Choroid plexus epithelial cell (primary cell): ENCODE results near the gene ATF7.
"Not testable (repeated sequence)": the region's sequence is repeated elsewhere in the genome, so short reads cannot be mapped to it uniquely, and the experiment has no call there.

ENCODE experiments used
- DNase-seq: peaks from one replicate; pipeline ENCODE4 v3.0.0-alpha.2; 2010; ENCODE audit warnings: low read depth
- H3K4me3 ChIP-seq: 2 replicates; pipeline ENCODE4 v1.5.1; 2011; ENCODE audit warnings: low read depth, mild to moderate bottlenecking, control low read depth, low read length, moderate library complexity
- TF ChIP-seq, protein P1 (sequence below): conservative IDR thresholded peaks from 2 replicates; pipeline ENCODE4 v1.5.1; 2011; ENCODE audit warnings: low read depth, mild to moderate bottlenecking, control low read depth, inconsistent platforms, low read length, moderate library complexity

The ATF7 gene

DNA sequence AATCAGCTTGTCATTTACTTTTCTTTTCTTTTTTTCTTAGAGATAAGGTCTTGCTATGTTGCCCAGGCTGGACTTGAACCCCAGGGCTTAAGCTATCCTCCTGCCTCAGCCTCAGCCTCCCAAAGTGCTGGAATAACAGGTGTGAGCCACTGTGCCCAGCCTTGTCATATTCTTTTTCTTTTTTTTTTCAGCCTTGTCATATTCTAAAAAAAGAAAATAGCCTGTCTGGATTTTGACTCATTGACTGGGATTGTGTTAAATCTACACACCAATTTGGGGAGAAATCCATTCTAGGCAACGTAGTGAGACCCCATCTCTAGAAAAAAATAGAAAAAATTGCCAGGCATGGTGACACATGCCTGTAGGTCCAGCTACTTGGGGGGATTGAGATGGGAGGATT lies 25.6 kb upstream of the ATF7 start:
- TF ChIP-seq, protein P1, sequence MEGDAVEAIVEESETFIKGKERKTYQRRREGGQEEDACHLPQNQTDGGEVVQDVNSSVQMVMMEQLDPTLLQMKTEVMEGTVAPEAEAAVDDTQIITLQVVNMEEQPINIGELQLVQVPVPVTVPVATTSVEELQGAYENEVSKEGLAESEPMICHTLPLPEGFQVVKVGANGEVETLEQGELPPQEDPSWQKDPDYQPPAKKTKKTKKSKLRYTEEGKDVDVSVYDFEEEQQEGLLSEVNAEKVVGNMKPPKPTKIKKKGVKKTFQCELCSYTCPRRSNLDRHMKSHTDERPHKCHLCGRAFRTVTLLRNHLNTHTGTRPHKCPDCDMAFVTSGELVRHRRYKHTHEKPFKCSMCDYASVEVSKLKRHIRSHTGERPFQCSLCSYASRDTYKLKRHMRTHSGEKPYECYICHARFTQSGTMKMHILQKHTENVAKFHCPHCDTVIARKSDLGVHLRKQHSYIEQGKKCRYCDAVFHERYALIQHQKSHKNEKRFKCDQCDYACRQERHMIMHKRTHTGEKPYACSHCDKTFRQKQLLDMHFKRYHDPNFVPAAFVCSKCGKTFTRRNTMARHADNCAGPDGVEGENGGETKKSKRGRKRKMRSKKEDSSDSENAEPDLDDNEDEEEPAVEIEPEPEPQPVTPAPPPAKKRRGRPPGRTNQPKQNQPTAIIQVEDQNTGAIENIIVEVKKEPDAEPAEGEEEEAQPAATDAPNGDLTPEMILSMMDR = no peak
- no peak overlapping the region for H3K4me3 ChIP-seq
- DNase-seq = no peak

DNA sequence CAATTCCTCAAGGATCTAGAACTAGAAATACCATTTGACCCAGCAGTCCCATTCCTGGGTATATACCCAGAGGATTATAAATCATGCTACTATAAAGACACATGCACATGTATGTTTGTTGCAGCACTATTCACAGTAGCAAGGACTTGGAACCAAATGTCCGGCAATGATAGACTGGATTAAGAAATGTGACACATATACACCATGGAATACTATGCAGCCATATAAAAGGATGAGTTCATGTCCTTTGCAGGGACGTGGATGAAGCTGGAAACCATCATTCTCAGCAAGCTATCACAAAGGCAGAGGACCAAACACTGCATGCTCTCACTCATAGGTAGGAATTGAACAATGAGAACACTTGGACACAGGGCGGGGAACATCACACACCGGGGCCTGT lies 20.1 kb upstream of the ATF7 start:
- not testable (repeated sequence) for DNase-seq, H3K4me3 ChIP-seq

DNA sequence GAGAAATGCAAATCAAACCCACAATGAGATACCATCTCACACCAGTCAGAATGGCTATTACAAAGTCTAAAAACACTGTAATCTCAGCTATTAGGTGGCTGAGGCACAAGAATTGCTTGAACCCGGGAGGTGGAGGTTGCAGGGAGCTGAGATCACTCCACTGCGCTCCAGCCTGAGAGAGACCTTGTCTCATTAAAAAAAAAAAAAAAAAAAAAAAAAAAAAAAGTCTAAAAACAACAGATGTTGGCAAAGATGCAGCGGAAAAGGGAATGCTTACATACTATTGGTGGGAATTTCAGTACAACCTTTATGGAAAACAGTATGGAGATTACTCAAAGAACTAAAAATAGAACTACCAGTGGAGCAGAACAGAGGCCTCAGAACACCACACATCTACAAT lies 19.0 kb upstream of the ATF7 start:
- TF ChIP-seq, protein P1 = no peak
- no peak overlapping the region for H3K4me3 ChIP-seq
- DNase-seq = no peak

DNA sequence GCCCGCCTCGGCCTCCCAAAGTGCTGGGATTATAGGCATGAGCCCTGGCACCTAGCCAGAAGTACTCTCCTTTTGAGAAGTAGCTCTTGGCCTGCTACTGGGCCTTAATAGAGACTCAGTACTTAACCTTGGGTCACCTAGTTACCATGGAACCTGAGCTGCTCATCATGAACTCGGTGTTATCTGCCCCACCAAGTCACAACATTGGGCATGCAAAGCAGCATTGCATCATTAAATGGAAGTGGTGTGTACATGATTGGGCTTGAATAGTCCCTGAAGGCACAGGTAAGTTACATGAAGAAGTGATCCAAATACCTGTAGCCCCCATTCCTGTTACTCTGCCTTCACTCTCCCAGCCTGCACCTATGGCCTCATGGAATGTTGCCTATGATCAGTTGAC lies 18.0 kb upstream of the ATF7 start:
- no peak overlapping the region for H3K4me3 ChIP-seq
- DNase-seq = no peak
- TF ChIP-seq, protein P1 = no peak

DNA sequence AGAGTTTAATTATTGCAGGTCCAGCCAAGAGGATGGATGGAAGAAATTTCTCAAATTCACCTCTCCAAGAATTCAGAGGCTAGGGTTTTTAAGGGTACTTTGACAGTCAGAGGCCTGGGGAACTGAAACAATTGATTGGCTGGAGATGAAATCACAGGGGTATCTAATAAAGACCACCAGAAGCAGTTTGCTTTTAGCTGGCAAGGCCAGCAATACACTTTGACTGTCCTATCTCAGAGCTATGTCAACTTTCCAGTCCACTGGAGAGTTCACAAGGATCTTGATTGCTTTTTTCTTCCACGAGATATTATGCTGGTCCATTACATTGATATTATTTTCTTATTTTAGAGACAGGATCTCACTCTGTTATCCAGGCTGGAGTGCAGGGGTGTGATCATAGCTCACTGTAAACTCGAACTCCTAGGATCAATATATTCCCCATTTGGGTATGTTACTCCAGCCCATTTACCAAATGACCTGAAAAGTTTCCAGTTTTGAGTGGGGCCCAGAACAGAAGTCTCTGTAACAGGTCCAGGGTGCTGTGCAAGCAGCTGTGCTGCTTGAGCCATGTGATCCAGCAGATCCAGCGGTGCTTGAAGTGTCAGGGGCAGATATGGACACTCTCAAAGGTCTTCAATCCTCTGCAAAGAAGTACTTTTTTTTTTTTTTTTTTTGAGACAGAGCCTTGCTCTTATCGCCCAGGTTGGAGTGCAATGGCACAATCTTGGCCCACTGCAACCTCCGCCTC lies 17.2 kb upstream of the ATF7 start:
- DNase-seq = no peak
- TF ChIP-seq, protein P1 = no peak
- no peak overlapping the region for H3K4me3 ChIP-seq

DNA sequence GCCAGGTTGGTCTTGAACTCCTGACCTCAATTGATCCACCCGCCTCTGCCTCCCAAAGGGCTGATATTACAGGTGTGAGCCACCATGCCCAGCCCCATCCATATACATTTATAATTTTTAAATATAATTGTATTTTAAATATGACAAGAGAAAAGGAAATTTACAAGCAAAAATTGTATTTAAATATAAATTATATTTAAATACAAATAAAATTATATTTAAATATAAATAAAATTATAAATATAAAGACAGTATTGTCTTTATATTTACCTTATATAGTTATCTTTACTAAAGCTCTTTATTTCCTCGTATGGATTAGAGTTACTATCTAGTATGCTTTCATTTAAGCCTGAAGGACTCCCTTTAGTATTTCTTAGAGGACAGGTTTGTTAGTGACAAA lies 11.9 kb upstream of the ATF7 start:
- TF ChIP-seq, protein P1 = no peak
- no peak overlapping the region for H3K4me3 ChIP-seq
- no peak for DNase-seq

DNA sequence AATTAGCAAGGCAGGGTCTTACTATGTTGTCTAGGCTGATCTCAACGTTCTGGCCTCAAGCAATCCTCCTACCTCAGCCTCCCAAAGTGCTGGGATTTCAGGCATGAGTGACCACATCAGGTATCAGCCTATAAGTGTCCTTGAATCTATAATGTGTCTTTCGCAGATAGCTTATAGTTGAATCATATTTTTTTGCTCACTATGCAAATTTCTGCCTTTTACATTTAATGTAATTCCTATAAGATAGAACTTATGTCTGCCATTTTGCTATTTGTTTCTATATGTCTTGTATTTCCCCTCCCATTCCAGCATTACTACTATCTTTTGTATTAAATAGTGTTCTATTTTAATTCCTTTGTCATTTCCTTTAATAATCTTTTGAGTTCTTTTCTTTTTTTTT lies 10.5 kb upstream of the ATF7 start:
- DNase-seq = no peak
- TF ChIP-seq, protein P1 = no peak
- no peak overlapping the region for H3K4me3 ChIP-seq

DNA sequence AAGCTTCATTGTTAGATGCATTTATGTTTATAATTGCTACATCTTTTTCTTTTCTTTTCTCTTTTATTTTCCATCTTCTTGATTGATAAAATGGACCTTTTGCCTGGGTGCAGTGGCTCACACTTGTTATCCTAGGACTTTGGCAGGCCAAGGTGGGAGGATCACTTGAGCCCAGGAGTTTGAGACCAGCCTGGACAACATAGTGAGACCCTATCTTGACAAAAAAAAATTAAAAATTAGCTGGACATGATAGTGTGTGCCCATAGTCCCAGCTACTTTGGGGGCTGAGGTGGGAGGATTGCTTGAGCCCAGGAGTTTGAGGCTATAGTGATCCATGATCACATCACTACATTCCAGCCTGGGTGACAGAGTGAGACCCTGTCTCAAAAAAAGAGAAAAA lies 9.5 kb upstream of the ATF7 start:
- H3K4me3 ChIP-seq, DNase-seq: not testable (repeated sequence)
